B cell (primary cell): ENCODE results near the gene COL1A1. TPM values are rescaled to one million over a fixed set of nuclear protein-coding genes. Genes with fewer than 3 reads are reported as not detected.

Experiments used
- ATAC-seq: fragments of 200-7000 bp; cut with Tn5 transposase; one replicate; pipeline ENCODE4 v1.10.0; 2021; ENCODE audit warnings: low read depth, mild to moderate bottlenecking, moderate number of reproducible peaks, moderate library complexity
- CTCF ChIA-PET: fragments of 350-600 bp; sonication (Branson Sonifier 250); formaldehyde crosslinking; loops from one replicate; lab custom pipeline; 2021; ENCODE audit warnings: antibody characterized with exemption, inconsistent platforms; lab: Charles Lee
- POLR2A ChIA-PET: fragments of 350-600 bp; sonication (Branson Sonifier 250); formaldehyde crosslinking; loops from one replicate; lab custom pipeline; 2021; ENCODE audit warnings: antibody characterized with exemption; lab: Charles Lee
- DNase-seq: peaks from one replicate; pipeline ENCODE4 v3.0.0; 2013
- H2AFZ ChIP-seq: 2 replicates; pipeline ENCODE4 v1.6.1; 2012; ENCODE audit warnings: mild to moderate bottlenecking, low read depth, low read length; ENCODE audit not compliant: insufficient read depth, poor library complexity, severe bottlenecking
- H3K27ac ChIP-seq, 2 donors: 1 replicate in 1 of 2; 2 replicates in 1 of 2; pipeline ENCODE4 v1.5.1; 2012 to 2013; ENCODE audit warnings: low read length in 2 of 2, mild to moderate bottlenecking in 2 of 2, moderate library complexity in 1 of 2
- H3K27me3 ChIP-seq, 4 experiments: fragments of 200-600 bp in 1 of 4; sonication (generic) in 1 of 4; replicated peaks in 1 of 4; 1 replicate in 2 of 4; 2 replicates in 2 of 4; pipeline versions ENCODE4 v1.6.1 to v1.7.0; 2013 to 2016; ENCODE audit warnings: low read length in 3 of 4, mild to moderate bottlenecking in 2 of 4, mixed read lengths in 1 of 4, moderate library complexity in 1 of 4; ENCODE audit not compliant: insufficient read depth in 4 of 4, control insufficient read depth in 3 of 4; ENCODE audit errors: control extremely low read depth in 1 of 4
- H3K36me3 ChIP-seq, 2 experiments: replicated peaks in 1 of 2; 1 replicate in 1 of 2; 2 replicates in 1 of 2; pipeline versions ENCODE4 v1.6.1 to v1.7.1; 2013; ENCODE audit warnings: low read length in 1 of 2; ENCODE audit not compliant: insufficient read depth in 2 of 2, control insufficient read depth in 1 of 2; ENCODE audit errors: control extremely low read depth in 1 of 2, extremely low read depth in 1 of 2
- H3K4me1 ChIP-seq, 2 donors: fragments of 200-600 bp in 1 of 2; sonication (generic) in 1 of 2; 1 replicate in 1 of 2; 2 replicates in 1 of 2; pipeline versions ENCODE4 v1.5.1 to v1.6.1; 2013 to 2017; ENCODE audit warnings: low read length in 2 of 2; ENCODE audit not compliant: control insufficient read depth in 2 of 2, insufficient read depth in 2 of 2
- H3K4me2 ChIP-seq: replicated peaks from 2 replicates; pipeline ENCODE3; 2012; ENCODE audit warnings: mild to moderate bottlenecking, low read depth, low read length; ENCODE audit not compliant: poor library complexity, severe bottlenecking
- H3K4me3 ChIP-seq, 5 experiments: fragments of 200-600 bp in 1 of 5; sonication (generic) in 1 of 5; 1 replicate in 3 of 5; 2 replicates in 2 of 5; pipeline versions ENCODE4 v1.5.1 to v1.7.0; 2011 to 2016; ENCODE audit warnings: low read length in 4 of 5, mild to moderate bottlenecking in 4 of 5, low read depth in 2 of 5, control low read depth in 1 of 5, moderate library complexity in 1 of 5; ENCODE audit not compliant: insufficient read depth in 1 of 5; ENCODE audit errors: control extremely low read depth in 1 of 5, extremely low read depth in 1 of 5
- H3K79me2 ChIP-seq: fragments of 200-600 bp; sonication (generic); one replicate; pipeline ENCODE4 v1.6.0; 2016; ENCODE audit warnings: low read length; ENCODE audit not compliant: control insufficient read depth, insufficient read depth
- H3K9ac ChIP-seq: fragments of 200-600 bp; sonication (generic); 2 replicates; pipeline ENCODE4 v1.6.1; 2017; ENCODE audit warnings: mild to moderate bottlenecking, low read length, moderate library complexity
- H3K9me3 ChIP-seq, 3 donors: one replicate each; pipeline versions ENCODE4 v1.6.1 to v1.7.1; 2013; ENCODE audit warnings: low read length in 2 of 3; ENCODE audit not compliant: control insufficient read depth in 2 of 3, insufficient read depth in 1 of 3; ENCODE audit errors: control extremely low read depth in 1 of 3
- H4K20me1 ChIP-seq: 2 replicates; pipeline ENCODE4 v1.6.0; 2012; ENCODE audit warnings: mild to moderate bottlenecking, low read length; ENCODE audit not compliant: insufficient read depth, control insufficient read depth, poor library complexity, severe bottlenecking
- H3K27ac Mint-ChIP-seq: one replicate; pipeline ENCODE4 v1.8.0; 2021; ENCODE audit warnings: mixed read lengths
- H3K27me3 Mint-ChIP-seq: one replicate; pipeline ENCODE4 v1.8.0; 2021; ENCODE audit warnings: mixed read lengths
- H3K4me1 Mint-ChIP-seq: one replicate; pipeline ENCODE4 v1.8.0; 2021; ENCODE audit warnings: mixed read lengths
- H3K4me3 Mint-ChIP-seq: one replicate; pipeline ENCODE4 v1.8.0; 2021; ENCODE audit warnings: mixed read lengths
- H3K9me3 Mint-ChIP-seq: one replicate; pipeline ENCODE4 v1.8.0; 2022; ENCODE audit warnings: mixed read lengths; ENCODE audit not compliant: insufficient read depth
- EZH2 ChIP-seq: IDR thresholded peaks from 2 replicates; pipeline ENCODE4 v1.6.1; 2012; ENCODE audit warnings: borderline replicate concordance, low read depth, mild to moderate bottlenecking, moderate library complexity, low read length; ENCODE audit not compliant: insufficient read depth, poor library complexity, severe bottlenecking
- WGBS: methylation state at CpG from one replicate; pipeline ENCODE4 v1.1.5; 2013; ENCODE audit warnings: missing lambda C conversion rate; ENCODE audit not compliant: insufficient coverage; 5-methylcytosine and 5-hydroxymethylcytosine counted together
- intact Hi-C: fragments of 100-400 bp; cut with micrococcal nuclease; formaldehyde crosslinking; loops from one replicate; pipeline ENCODE4 v1.10.0; 2022
- polyA minus RNA-seq: library from RNA; depleted of rRNA, polyadenylated mRNA; stranded (reverse); fragments of >200 nt; gene quantifications from 2 replicates; pipeline ENCODE4 v1.2.3, GENCODE V29; 2012
- polyA plus RNA-seq: library from polyadenylated mRNA; depleted of rRNA; stranded (reverse); fragments of >200 nt; gene quantifications from 2 replicates; pipeline ENCODE4 v1.2.3, GENCODE V29; 2012
- total RNA-seq, 2 donors: library from RNA; stranded (reverse); fragments of 120-200 nt in 1 of 2; gene quantifications; 1 replicate in 1 of 2; 2 replicates in 1 of 2; pipeline versions ENCODE4 v1.2.3 to v1.2.4, GENCODE V29; 2013 to 2022
- TF ChIP-seq, protein P1 (sequence below): fragments of 200-600 bp; IDR thresholded peaks from one replicate; pipeline ENCODE4 v1.8.0; 2022; ENCODE audit warnings: antibody characterized with exemption, mild to moderate bottlenecking

Gene COL1A1
- total RNA-seq = 9.1 and 11.6 TPM in 2 replicates
- total RNA-seq (2013) = 45.6 TPM
- polyA plus RNA-seq = 0.66 and 8.4 TPM in 2 replicates
- polyA minus RNA-seq = 6.1 and 7.6 TPM in 2 replicates

DNA sequence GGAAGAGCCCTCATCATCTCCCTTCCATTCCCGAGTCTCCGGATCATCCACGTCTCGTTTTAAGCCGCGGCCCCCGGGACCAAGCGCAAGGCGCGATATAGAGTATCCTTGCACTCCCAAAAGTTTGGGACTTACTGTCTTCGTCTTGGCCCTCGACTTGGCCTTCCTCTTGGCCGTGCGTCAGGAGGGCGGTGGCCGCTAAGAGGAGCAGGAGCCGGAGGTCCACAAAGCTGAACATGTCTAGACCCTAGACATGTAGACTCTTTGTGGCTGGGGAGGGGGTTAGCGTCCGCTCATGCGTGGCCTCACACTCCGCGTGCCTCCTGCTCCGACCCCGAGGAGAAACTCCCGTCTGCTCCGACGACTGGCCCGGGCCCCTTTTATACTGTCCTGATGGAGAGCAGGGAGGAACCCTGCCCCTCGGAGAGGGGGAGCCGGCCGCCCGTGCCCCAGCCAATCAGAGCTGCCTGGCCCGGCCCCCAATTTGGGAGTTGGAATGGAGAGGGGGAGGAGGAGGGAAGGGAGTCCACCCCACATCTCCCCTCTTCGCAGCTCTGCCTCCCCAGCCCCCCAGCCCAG lies at the start of gene COL1A1:
TSS of gene COL1A1 (minus strand) at position 356 of the 579 bp plus-strand sequence. CDS start at position 238, 118 bp downstream.
- H3K27me3 ChIP-seq = peaks cover 0 to 52% (median 11%) of the 10 kb centered on the region in 4 experiments
- Mint-ChIP-seq H3K9me3 (no peaks in the 10 kb centered on the region), H3K4me1 (peaks cover 27% of the 10 kb centered on the region), H3K27me3 (peaks cover 55% of the 10 kb centered on the region), H3K4me3 (peak within 1 kb of the TSS; percentile 85), H3K27ac (peak within 1 kb of the TSS; percentile 21)
- H2AFZ ChIP-seq = peak within 1 kb of the TSS; percentile 56
- no peaks in the 10 kb centered on the region for H3K36me3 ChIP-seq
- peak within 1 kb of the TSS; percentile 94 for H3K4me2 ChIP-seq
- WGBS = 9% methylated on average over 33 of the region's 34 CpGs
- intact Hi-C loops = loop anchor here (2.0 kb wide), 1 partner anchor 23 kb away; no protein-coding TSS in a partner anchor
- H3K9ac ChIP-seq = peak within 1 kb of the TSS; percentile 57
- CTCF ChIA-PET = interaction anchor here (0.8 to 7.3 kb wide), 15 partner anchors 13 to 300 kb away, joined by 3 to 156 read pairs (median 9); partner anchors contain the start of genes SGCA and TMEM92
- peaks cover 0 to 9% (median 0%) of the 10 kb centered on the region in 3 donors for H3K9me3 ChIP-seq
- H3K79me2 ChIP-seq = no peaks in the 10 kb centered on the region
- DNase-seq = no peak
- TF ChIP-seq EZH2 = no peak
- TF ChIP-seq, protein P1, sequence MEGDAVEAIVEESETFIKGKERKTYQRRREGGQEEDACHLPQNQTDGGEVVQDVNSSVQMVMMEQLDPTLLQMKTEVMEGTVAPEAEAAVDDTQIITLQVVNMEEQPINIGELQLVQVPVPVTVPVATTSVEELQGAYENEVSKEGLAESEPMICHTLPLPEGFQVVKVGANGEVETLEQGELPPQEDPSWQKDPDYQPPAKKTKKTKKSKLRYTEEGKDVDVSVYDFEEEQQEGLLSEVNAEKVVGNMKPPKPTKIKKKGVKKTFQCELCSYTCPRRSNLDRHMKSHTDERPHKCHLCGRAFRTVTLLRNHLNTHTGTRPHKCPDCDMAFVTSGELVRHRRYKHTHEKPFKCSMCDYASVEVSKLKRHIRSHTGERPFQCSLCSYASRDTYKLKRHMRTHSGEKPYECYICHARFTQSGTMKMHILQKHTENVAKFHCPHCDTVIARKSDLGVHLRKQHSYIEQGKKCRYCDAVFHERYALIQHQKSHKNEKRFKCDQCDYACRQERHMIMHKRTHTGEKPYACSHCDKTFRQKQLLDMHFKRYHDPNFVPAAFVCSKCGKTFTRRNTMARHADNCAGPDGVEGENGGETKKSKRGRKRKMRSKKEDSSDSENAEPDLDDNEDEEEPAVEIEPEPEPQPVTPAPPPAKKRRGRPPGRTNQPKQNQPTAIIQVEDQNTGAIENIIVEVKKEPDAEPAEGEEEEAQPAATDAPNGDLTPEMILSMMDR = no peak
- peaks cover 18 to 23% of the 10 kb centered on the region in 2 donors for H3K4me1 ChIP-seq
- H3K4me3 ChIP-seq = peak within 1 kb of the TSS; percentile 15 to 59 (median 48)
- H4K20me1 ChIP-seq = no peaks in the 10 kb centered on the region
- ATAC-seq = no peak
- H3K27ac ChIP-seq = no peak within 1 kb of the TSS
- POLR2A ChIA-PET = interaction anchor here (1.2 kb wide), 1 partner anchor 16 kb away, joined by 11 read pairs; no protein-coding TSS in a partner anchor

DNA sequence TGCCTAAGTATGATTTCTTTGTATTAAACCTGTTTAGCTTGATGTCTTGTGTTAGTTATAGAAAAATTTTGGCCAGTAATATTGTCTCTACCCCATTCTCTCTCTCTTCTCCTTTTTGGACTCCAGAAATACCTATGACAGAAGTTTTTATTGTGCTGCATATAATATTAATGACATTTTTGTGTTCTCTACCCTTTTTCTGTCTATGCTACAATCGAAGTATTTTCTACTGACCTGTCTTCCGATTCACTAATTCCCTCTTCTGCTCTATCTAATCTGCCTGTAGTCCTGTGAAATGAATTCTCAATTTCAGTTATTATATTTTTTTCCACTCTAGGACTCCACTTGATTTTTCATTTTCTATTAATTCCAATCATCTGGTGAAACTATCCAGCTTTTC lies 46.8 kb upstream of the COL1A1 start:
- peaks cover 0 to 7% (median 5%) of the 10 kb centered on the region in 4 experiments for H3K27me3 ChIP-seq
- DNase-seq (no peak), ATAC-seq (no peak)
- peaks cover 43% of the 10 kb centered on the region for H3K27me3 Mint-ChIP-seq
- no peak overlapping the region for H3K4me3 Mint-ChIP-seq
- H3K36me3 ChIP-seq = no peaks in the 10 kb centered on the region
- H3K4me3 ChIP-seq = no peak overlapping the region
- TF ChIP-seq EZH2 = no peak
- TF ChIP-seq, protein P1 = no peak
- peaks cover 21% of the 10 kb centered on the region for H3K9me3 Mint-ChIP-seq
- H2AFZ ChIP-seq = no peak overlapping the region
- H3K27ac Mint-ChIP-seq = no peak overlapping the region
- H3K4me1 Mint-ChIP-seq = no peaks in the 10 kb centered on the region
- no peak overlapping the region for H3K27ac ChIP-seq
- no CpG with 5 or more reads among the region's 2 CpGs for WGBS
- H3K4me1 ChIP-seq = no peaks in the 10 kb centered on the region
- ChIA-PET CTCF (no interaction called here), POLR2A (no interaction called here)
- H3K9ac ChIP-seq = no peak overlapping the region
- H3K4me2 ChIP-seq = no peak overlapping the region
- H4K20me1 ChIP-seq = no peaks in the 10 kb centered on the region
- intact Hi-C loops = no loop called here
- peaks cover 7 to 12% (median 7%) of the 10 kb centered on the region in 3 donors for H3K9me3 ChIP-seq
- H3K79me2 ChIP-seq = no peaks in the 10 kb centered on the region
